Gastroesophageal sphincter (tissue), 3 donors: ENCODE measurements around the gene ZNF329.

ENCODE experiments used
- POLR2A ChIP-seq, 2 donors: fragments of 450-650 bp; IDR thresholded peaks; one replicate each; pipeline ENCODE4 v1.6.1; 2017; ENCODE audit warnings: antibody characterized with exemption in 2 of 2, mild to moderate bottlenecking in 2 of 2, moderate library complexity in 1 of 2
- POLR2AphosphoS5 ChIP-seq: sonication (generic); formaldehyde crosslinking; IDR thresholded peaks from one replicate; pipeline ENCODE4 v1.6.1; 2017; ENCODE audit warnings: antibody characterized with exemption
- TF ChIP-seq, protein P1 (sequence below), 4 experiments: fragments of 200-600 bp in 2 of 4; fragments of 450-650 bp in 2 of 4; sonication (generic) in 1 of 4; IDR thresholded peaks; one replicate each; pipeline ENCODE4 v1.5.1; 2017 to 2019; ENCODE audit warnings: antibody characterized with exemption in 4 of 4, mild to moderate bottlenecking in 2 of 4, moderate library complexity in 2 of 4

- TF ChIP-seq, protein P1, sequence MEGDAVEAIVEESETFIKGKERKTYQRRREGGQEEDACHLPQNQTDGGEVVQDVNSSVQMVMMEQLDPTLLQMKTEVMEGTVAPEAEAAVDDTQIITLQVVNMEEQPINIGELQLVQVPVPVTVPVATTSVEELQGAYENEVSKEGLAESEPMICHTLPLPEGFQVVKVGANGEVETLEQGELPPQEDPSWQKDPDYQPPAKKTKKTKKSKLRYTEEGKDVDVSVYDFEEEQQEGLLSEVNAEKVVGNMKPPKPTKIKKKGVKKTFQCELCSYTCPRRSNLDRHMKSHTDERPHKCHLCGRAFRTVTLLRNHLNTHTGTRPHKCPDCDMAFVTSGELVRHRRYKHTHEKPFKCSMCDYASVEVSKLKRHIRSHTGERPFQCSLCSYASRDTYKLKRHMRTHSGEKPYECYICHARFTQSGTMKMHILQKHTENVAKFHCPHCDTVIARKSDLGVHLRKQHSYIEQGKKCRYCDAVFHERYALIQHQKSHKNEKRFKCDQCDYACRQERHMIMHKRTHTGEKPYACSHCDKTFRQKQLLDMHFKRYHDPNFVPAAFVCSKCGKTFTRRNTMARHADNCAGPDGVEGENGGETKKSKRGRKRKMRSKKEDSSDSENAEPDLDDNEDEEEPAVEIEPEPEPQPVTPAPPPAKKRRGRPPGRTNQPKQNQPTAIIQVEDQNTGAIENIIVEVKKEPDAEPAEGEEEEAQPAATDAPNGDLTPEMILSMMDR (IDR thresholded peaks at IDR 0.05) = no peak
- TF ChIP-seq POLR2AphosphoS5 = no peak
- TF ChIP-seq POLR2A (IDR thresholded peaks at IDR 0.05) = no peak
These were observed 59.2 kb downstream of the ZNF329 start for GRCh38 chr19:58091251-58091995.
